HepG2 (cell line): Measurements from ENCODE around the gene PLEKHA8. TPM values are rescaled to one million over a fixed set of nuclear protein-coding genes. Genes with fewer than 3 reads are reported as not detected.

Source experiments
- CEBPB ChIP-seq: IDR thresholded peaks from 2 replicates; pipeline ENCODE4 v1.6.1; 2011; ENCODE audit warnings: low read depth, low read length, improper control_type of control experiment, borderline replicate concordance
- DRAP1 ChIP-seq: IDR thresholded peaks from 2 replicates; pipeline ENCODE4 v1.6.1; 2016; ENCODE audit warnings: missing genetic modification reagents, missing compliant biosample characterization
- FUBP1 ChIP-seq: sonication (generic); formaldehyde crosslinking; IDR thresholded peaks from 2 replicates; pipeline ENCODE4 v1.5.1; 2020; ENCODE audit warnings: missing genetic modification reagents, mild to moderate bottlenecking, borderline replicate concordance
- HOXD1 ChIP-seq: sonication (generic); formaldehyde crosslinking; IDR thresholded peaks from 2 replicates; pipeline ENCODE4 v1.5.0; 2020; ENCODE audit warnings: missing genetic modification reagents
- IRX3 ChIP-seq: sonication (generic); formaldehyde crosslinking; IDR thresholded peaks from 2 replicates; pipeline ENCODE4 v1.8.1; 2023; ENCODE audit warnings: mild to moderate bottlenecking, low read depth, missing genetic modification reagents, borderline replicate concordance
- KDM5A ChIP-seq: fragments of 200-600 bp; sonication (generic); IDR thresholded peaks from 2 replicates; pipeline ENCODE4 v1.7.0; 2018; ENCODE audit warnings: antibody characterized with exemption, mild to moderate bottlenecking, low read length, borderline replicate concordance
- NCOA1 ChIP-seq: sonication (generic); formaldehyde crosslinking; IDR thresholded peaks from 2 replicates; pipeline ENCODE4 v1.9.0; 2021; ENCODE audit warnings: missing genetic modification reagents
- NFRKB ChIP-seq: fragments of 450-650 bp; IDR thresholded peaks from 2 replicates; pipeline ENCODE4 v1.6.1; 2017
- NR2F1 ChIP-seq, 2 experiments: fragments of 450-650 bp in 1 of 2; formaldehyde crosslinking in 1 of 2; IDR thresholded peaks; 2 replicates each; pipeline versions ENCODE4 v1.5.0 to v1.6.1; 2016 to 2020; ENCODE audit warnings: mild to moderate bottlenecking in 1 of 2, missing compliant biosample characterization in 1 of 2, missing genetic modification reagents in 1 of 2, moderate library complexity in 1 of 2
- PAWR ChIP-seq: sonication (generic); formaldehyde crosslinking; IDR thresholded peaks from 2 replicates; pipeline ENCODE4 v1.4.0; 2020; ENCODE audit warnings: missing genetic modification reagents, mild to moderate bottlenecking, borderline replicate concordance
- POLR2AphosphoS5 ChIP-seq: IDR thresholded peaks from 2 replicates; pipeline ENCODE4 v1.6.1; 2012; ENCODE audit warnings: low read depth, low read length
- RAD51 ChIP-seq: fragments of 450-650 bp; IDR thresholded peaks from 2 replicates; pipeline ENCODE4 v1.6.1; 2016; ENCODE audit warnings: borderline replicate concordance
- SOX6 ChIP-seq, 2 experiments: fragments of 450-650 bp in 1 of 2; sonication (generic) in 1 of 2; formaldehyde crosslinking in 1 of 2; IDR thresholded peaks; 2 replicates each; pipeline versions ENCODE4 v1.4.0 to v1.6.1; 2017 to 2020; ENCODE audit warnings: antibody characterized with exemption in 1 of 2, mild to moderate bottlenecking in 1 of 2, missing genetic modification reagents in 1 of 2
- SRSF9 ChIP-seq: fragments of 200-400 bp; formaldehyde crosslinking; IDR thresholded peaks from 2 replicates; pipeline ENCODE4 v1.6.1; 2018; ENCODE audit warnings: borderline replicate concordance, mild to moderate bottlenecking, low read depth, low read length; ENCODE audit not compliant: insufficient read depth, poor library complexity, severe bottlenecking
- ZFP62 ChIP-seq: sonication (generic); formaldehyde crosslinking; IDR thresholded peaks from 2 replicates; pipeline ENCODE4 v1.4.0; 2020; ENCODE audit warnings: missing genetic modification reagents
- ZFP82 ChIP-seq: sonication (generic); formaldehyde crosslinking; IDR thresholded peaks from 2 replicates; pipeline ENCODE4 v1.5.1; 2020; ENCODE audit warnings: mild to moderate bottlenecking, missing genetic modification reagents, borderline replicate concordance
- ZFP90 ChIP-seq: sonication (generic); formaldehyde crosslinking; IDR thresholded peaks from 2 replicates; pipeline ENCODE4 v1.8.0; 2022; ENCODE audit warnings: missing genetic modification reagents, mild to moderate bottlenecking, inconsistent platforms, borderline replicate concordance
- ZGPAT ChIP-seq: IDR thresholded peaks from 2 replicates; pipeline ENCODE4 v1.6.1; 2016; ENCODE audit warnings: mild to moderate bottlenecking
- ZNF234 ChIP-seq: sonication (generic); formaldehyde crosslinking; conservative IDR thresholded peaks from 2 replicates; pipeline ENCODE4 v1.5.1; 2020; ENCODE audit warnings: mild to moderate bottlenecking, missing genetic modification reagents
- ZNF326 ChIP-seq: sonication (generic); formaldehyde crosslinking; IDR thresholded peaks from 2 replicates; pipeline ENCODE4 v1.4.0; 2020; ENCODE audit warnings: missing genetic modification reagents, borderline replicate concordance
- ZNF547 ChIP-seq: sonication (generic); formaldehyde crosslinking; IDR thresholded peaks from 2 replicates; pipeline ENCODE4 v1.5.1; 2020; ENCODE audit warnings: mild to moderate bottlenecking, missing genetic modification reagents
- ZNF569 ChIP-seq: sonication (generic); formaldehyde crosslinking; IDR thresholded peaks from 2 replicates; pipeline ENCODE4 v1.5.0; 2020; ENCODE audit warnings: mild to moderate bottlenecking, missing genetic modification reagents, moderate library complexity, borderline replicate concordance
- ZNF652 ChIP-seq: IDR thresholded peaks from 2 replicates; pipeline ENCODE4 v1.6.1; 2016; ENCODE audit warnings: low read depth, borderline replicate concordance
- ZNF782 ChIP-seq: sonication (generic); formaldehyde crosslinking; IDR thresholded peaks from 2 replicates; pipeline ENCODE4 v1.4.0; 2020; ENCODE audit warnings: missing genetic modification reagents, mild to moderate bottlenecking, borderline replicate concordance
- ZSCAN5A ChIP-seq: sonication (generic); formaldehyde crosslinking; IDR thresholded peaks from 2 replicates; pipeline ENCODE4 v1.8.0; 2022; ENCODE audit warnings: mild to moderate bottlenecking, missing genetic modification reagents, borderline replicate concordance
- polyA plus RNA-seq, 8 experiments: library from polyadenylated mRNA; depleted of rRNA in 3 of 8; stranded (reverse) in 7 of 8; unstranded in 1 of 8; fragments of >200 nt; fragmentation: Illumina TruSeq in 4 of 8; extraction: Trizol in 4 of 8; gene quantifications; 2 replicates each; pipeline versions ENCODE4 v1.2.1 to v1.2.3, GENCODE V29; 2011 to 2016; ENCODE audit warnings: low read depth in 4 of 8, missing spikeins in 1 of 8, mixed read lengths in 1 of 8; ENCODE audit not compliant: insufficient read depth in 1 of 8
- total RNA-seq, 5 experiments: library from RNA; depleted of rRNA; stranded (reverse); fragments of >200 nt; fragmentation: Illumina TruSeq; extraction: Trizol; gene quantifications; 2 replicates each; pipeline ENCODE4 v1.2.3, GENCODE V29; 2016; ENCODE audit warnings: low read depth in 1 of 5

The PLEKHA8 gene
- total and polyA plus RNA-seq, 2 of the 13 experiments (the other 11 are each of a cell fraction or from before 2014, with no cell fraction given), result 12.5 to 26.4 TPM

- TF ChIP-seq FUBP1 (no peak), ZGPAT (CRISPR knock-in tag) (peak; percentile 82), POLR2AphosphoS5 (no peak), DRAP1 (CRISPR knock-in tag) (peak; percentile 74; the same call in 1 of the 2 replicates), ZNF569 (no peak), ZFP62 (CRISPR knock-in tag) (no peak), PAWR (no peak), NR2F1 (CRISPR knock-in tag; IDR thresholded peaks at IDR 0.05) (0 out of 4 replicates have a peak, but pooled peaks of 1 of the 2 experiments have one; percentile 5), ZFP82 (CRISPR knock-in tag) (no peak), CEBPB (no peak), IRX3 (no peak), ZNF652 (CRISPR knock-in tag) (peak; percentile 81; the same call in 1 of the 2 replicates), KDM5A (no peak; the same call in 1 of the 2 replicates), SRSF9 (no peak), NFRKB (no peak), SOX6 (IDR thresholded peaks at IDR 0.05) (no peak), SOX6 (CRISPR knock-in tag; IDR thresholded peaks at IDR 0.05) (no peak; the same call in 1 of the 2 replicates), HOXD1 (CRISPR knock-in tag) (peak; percentile 40; the same call in 1 of the 2 replicates), NCOA1 (CRISPR knock-in tag) (no peak), RAD51 (no peak), ZFP90 (CRISPR knock-in tag) (no peak), ZNF234 (CRISPR knock-in tag) (no peak), ZSCAN5A (CRISPR knock-in tag) (no peak), ZNF326 (CRISPR knock-in tag) (no peak), ZNF782 (CRISPR knock-in tag) (peak; percentile 76), ZNF547 (CRISPR knock-in tag) (no peak; the same call in 1 of the 2 replicates)
Observed at GRCh38 chr7:30028216-30028748, at the start of gene PLEKHA8 (continued).
